ENCODE measurements around the gene SLC38A3.

Gene SLC38A3

GRCh38 chr3:50245251-50245745 lies 40.2 kb downstream of the SLC38A3 start:
- no peaks in the 10 kb centered on the region for H3K27me3 ChIP-seq (ENCODE audit: insufficient read depth, poor library complexity, severe bottlenecking)
- no peak for TF ChIP-seq CTCF (IDR thresholded peaks at IDR 0.05; ENCODE audit: insufficient read depth, low read length)
- no peak for TF ChIP-seq POLR2AphosphoS5 (IDR thresholded peaks at IDR 0.05; ENCODE audit: low read depth)
- TF ChIP-seq SPI1 (IDR thresholded peaks at IDR 0.05; ENCODE audit: borderline replicate concordance, low read depth): no peak
- peak overlapping the region; percentile 74 for H3K27ac ChIP-seq (replicated peaks)
- no peak overlapping the region for H3K4me3 ChIP-seq (replicated peaks; ENCODE audit: insufficient read depth, low read length)
- DNase-seq (ENCODE audit: low read depth in 1 of 2, low spot score in 1 of 2): no peak

- peak overlapping the region; percentile 41 for H3K4me3 ChIP-seq (replicated peaks; ENCODE audit: insufficient read depth, low read length)
- DNase-seq (ENCODE audit: low read depth in 1 of 2, low spot score in 1 of 2): peak in 1 of 2 experiments; percentile 89
- peak overlapping the region; percentile 74 for H3K27ac ChIP-seq (replicated peaks)
- no peak for TF ChIP-seq REST (IDR thresholded peaks at IDR 0.05; ENCODE audit: insufficient replicate concordance, low read depth)
- peak; percentile 82; the same call in 1 of the 2 replicates for TF ChIP-seq SPI1 (IDR thresholded peaks at IDR 0.05; ENCODE audit: borderline replicate concordance, low read depth)
- peak; percentile 44 for TF ChIP-seq POLR2AphosphoS5 (IDR thresholded peaks at IDR 0.05; ENCODE audit: low read depth)
- TF ChIP-seq GABPA (IDR thresholded peaks at IDR 0.05; ENCODE audit: low read depth): no peak; the same call in 1 of the 2 replicates
- peak; percentile 71 for TF ChIP-seq CTCF (IDR thresholded peaks at IDR 0.05; ENCODE audit: insufficient read depth, low read length)
- no peaks in the 10 kb centered on the region for H3K27me3 ChIP-seq (ENCODE audit: insufficient read depth, poor library complexity, severe bottlenecking)
These were observed 40.9 kb downstream of the SLC38A3 start for GRCh38 chr3:50245831-50246516.

- Histone ChIP-seq H3K4me3 (replicated peaks; ENCODE audit: insufficient read depth, low read length) (peak overlapping the region; percentile 41), H3K27ac (replicated peaks) (peak overlapping the region; percentile 74), H3K27me3 (ENCODE audit: insufficient read depth, poor library complexity, severe bottlenecking) (no peaks in the 10 kb centered on the region)
- peak in 1 of 2 experiments; percentile 92 for DNase-seq (ENCODE audit: low read depth in 1 of 2, low spot score in 1 of 2)
- TF ChIP-seq POLR2AphosphoS5 (IDR thresholded peaks at IDR 0.05; ENCODE audit: low read depth) (no peak), GABPA (IDR thresholded peaks at IDR 0.05; ENCODE audit: low read depth) (peak; percentile 77; the same call in 1 of the 2 replicates), SPI1 (IDR thresholded peaks at IDR 0.05; ENCODE audit: borderline replicate concordance, low read depth) (peak; percentile 56; the same call in 1 of the 2 replicates), CTCF (IDR thresholded peaks at IDR 0.05; ENCODE audit: insufficient read depth, low read length) (no peak), REST (IDR thresholded peaks at IDR 0.05; ENCODE audit: insufficient replicate concordance, low read depth) (no peak)
These were observed 41.5 kb downstream of the SLC38A3 start for GRCh38 chr3:50246517-50246954.

Data from HL-60 (cell line).